Measurements from ENCODE around the gene DHX40. TPM values are rescaled to one million over a fixed set of nuclear protein-coding genes. Genes with fewer than 3 reads are reported as not detected.

Gene DHX40
- 44.8 and 47.4 TPM in 2 replicates for total RNA-seq

GRCh38 chr17:59565171-59565958 is at the start of gene DHX40:
Gene DHX40 (plus strand): TSS chr17:59565610. CDS start chr17:59565672, 62 bp downstream.

GRCh38 chr17:59619298-59620063 is 54.1 kb downstream of the DHX40 start, which contains the start of gene CLTC:
Gene CLTC (plus strand): TSS chr17:59619895. CDS start chr17:59620132, 237 bp downstream.

Small RNA genes within 50 kb of the gene (small RNA-seq; reads per million reads assigned to genes)
- gene RNU4-13P = not detected

Other genes starting within 250 kb of the DHX40 start
- 8.2 and 11.0 TPM in 2 replicates for gene YPEL2, start 234.0 kb upstream of the DHX40 start, total RNA-seq
- gene CLTC, start 54.3 kb downstream of the DHX40 start, total RNA-seq = 360 and 466 TPM in 2 replicates
- 15.8 and 22.8 TPM in 2 replicates for gene PTRH2, start 141.8 kb downstream of the DHX40 start, total RNA-seq
- gene VMP1, start 142.0 kb downstream of the DHX40 start, total RNA-seq = 137 and 177 TPM in 2 replicates